LoVo (cell line): ENCODE results near the gene RCBTB1.
"Not testable (repeated sequence)": the region's sequence is repeated elsewhere in the genome, so short reads cannot be mapped to it uniquely, and the experiment has no call there.

Experiments
- DNase-seq: peaks from one replicate; pipeline ENCODE4 v3.0.0-alpha.2; 2016; ENCODE audit warnings: low spot score

The RCBTB1 gene

GRCh38 chr13:49604570-49604969, 19.2 kb upstream of the RCBTB1 start:
- DNase-seq: no peak

GRCh38 chr13:49602615-49603014, 17.3 kb upstream of the RCBTB1 start:
- DNase-seq: not testable (repeated sequence)

- DNase-seq: peak; percentile 20
Observed at GRCh38 chr13:49602005-49602404, 16.6 kb upstream of the RCBTB1 start.

- DNase-seq: no peak
Observed at GRCh38 chr13:49597043-49597641, 11.8 kb upstream of the RCBTB1 start.

GRCh38 chr13:49596221-49596620, 10.9 kb upstream of the RCBTB1 start:
- DNase-seq: no peak

- no peak for DNase-seq
Observed at GRCh38 chr13:49594576-49594975, 9.2 kb upstream of the RCBTB1 start.

GRCh38 chr13:49593876-49594275, 8.5 kb upstream of the RCBTB1 start:
- DNase-seq: not testable (repeated sequence)

GRCh38 chr13:49590714-49591113, 5.4 kb upstream of the RCBTB1 start:
- not testable (repeated sequence) for DNase-seq

GRCh38 chr13:49587311-49587847, 2.0 kb upstream of the RCBTB1 start:
- DNase-seq: no peak

GRCh38 chr13:49586717-49587116, 1.4 kb upstream of the RCBTB1 start:
- DNase-seq: no peak

- DNase-seq: no peak
Observed at GRCh38 chr13:49584771-49585182, 581 bp downstream of the RCBTB1 start.

GRCh38 chr13:49580980-49581680, 4.2 kb downstream of the RCBTB1 start:
- DNase-seq: no peak

- no peak for DNase-seq
Observed at GRCh38 chr13:49579501-49579900, 5.9 kb downstream of the RCBTB1 start.

GRCh38 chr13:49571299-49572240, 13.8 kb downstream of the RCBTB1 start:
- no peak for DNase-seq

- no peak for DNase-seq
Observed at GRCh38 chr13:49569993-49570689, 15.2 kb downstream of the RCBTB1 start.

GRCh38 chr13:49567491-49567890, 17.9 kb downstream of the RCBTB1 start:
- no peak for DNase-seq

GRCh38 chr13:49566461-49566860, 18.9 kb downstream of the RCBTB1 start:
- no peak for DNase-seq

GRCh38 chr13:49565461-49565860, 19.9 kb downstream of the RCBTB1 start:
- DNase-seq: not testable (repeated sequence)

GRCh38 chr13:49563516-49563915, 21.8 kb downstream of the RCBTB1 start:
- no peak for DNase-seq

- DNase-seq: no peak
Observed at GRCh38 chr13:49561062-49561410, 24.3 kb downstream of the RCBTB1 start.

- no peak for DNase-seq
Observed at GRCh38 chr13:49560270-49561061, 24.9 kb downstream of the RCBTB1 start.
